Hepatocyte (in vitro differentiated cells): ENCODE data around the gene PRRX1. TPM values are rescaled to one million over a fixed set of nuclear protein-coding genes. Genes with fewer than 3 reads are reported as not detected.

Experiments
- DNase-seq: peaks from one replicate; pipeline ENCODE4 v3.0.0-alpha.2; 2016; ENCODE audit warnings: low spot score
- H2AFZ ChIP-seq: fragments of 200-600 bp; sonication (generic); 2 replicates; pipeline ENCODE4 v1.6.0; 2016; ENCODE audit warnings: antibody characterized with exemption, mild to moderate bottlenecking
- H3K27ac ChIP-seq: fragments of 200-600 bp; sonication (generic); 2 replicates; pipeline ENCODE4 v1.5.1; 2016; ENCODE audit warnings: mild to moderate bottlenecking
- H3K27me3 ChIP-seq: fragments of 200-600 bp; sonication (generic); 2 replicates; pipeline ENCODE4 v1.6.1; 2016
- H3K36me3 ChIP-seq: fragments of 200-600 bp; sonication (generic); replicated peaks from 2 replicates; pipeline ENCODE4 v1.5.1; 2016; ENCODE audit warnings: low read depth; ENCODE audit not compliant: insufficient read depth
- H3K4me1 ChIP-seq: fragments of 200-600 bp; sonication (generic); 2 replicates; pipeline ENCODE4 v1.5.1; 2016; ENCODE audit warnings: mild to moderate bottlenecking, moderate library complexity; ENCODE audit not compliant: insufficient read depth
- H3K4me2 ChIP-seq: fragments of 200-600 bp; sonication (generic); 2 replicates; pipeline ENCODE4 v1.6.0; 2016
- H3K4me3 ChIP-seq: fragments of 200-600 bp; sonication (generic); 2 replicates; pipeline ENCODE4 v1.5.1; 2016; ENCODE audit warnings: mild to moderate bottlenecking
- H3K79me2 ChIP-seq: fragments of 200-600 bp; sonication (generic); 2 replicates; pipeline ENCODE4 v1.6.0; 2017; ENCODE audit warnings: mild to moderate bottlenecking
- H3K9me2 ChIP-seq: fragments of 200-600 bp; sonication (generic); replicated peaks from 2 replicates; pipeline ENCODE4 v1.6.0; 2017; ENCODE audit warnings: mild to moderate bottlenecking; ENCODE audit not compliant: insufficient read depth
- H3K9me3 ChIP-seq: fragments of 200-600 bp; sonication (generic); 2 replicates; pipeline ENCODE4 v1.5.1; 2016; ENCODE audit warnings: low read depth, mild to moderate bottlenecking
- H4K20me1 ChIP-seq: fragments of 200-600 bp; sonication (generic); 2 replicates; pipeline ENCODE4 v1.6.0; 2016; ENCODE audit warnings: mild to moderate bottlenecking; ENCODE audit not compliant: insufficient read depth, poor library complexity, severe bottlenecking
- EZH2 ChIP-seq: fragments of 200-600 bp; sonication (generic); IDR thresholded peaks from 2 replicates; pipeline ENCODE4 v1.6.1; 2016; ENCODE audit warnings: antibody characterized with exemption, mild to moderate bottlenecking, borderline replicate concordance
- EZH2phosphoT487 ChIP-seq: fragments of 200-600 bp; sonication (generic); IDR thresholded peaks from one replicate; pipeline ENCODE4 v1.6.1; 2018; ENCODE audit warnings: antibody characterized with exemption, mild to moderate bottlenecking, low read depth, moderate library complexity; ENCODE audit not compliant: unreplicated experiment, severe bottlenecking
- WGBS: methylation state at CpG from one replicate; pipeline ENCODE4 v1.1.6; 2016; ENCODE audit warnings: low lambda C conversion rate; ENCODE audit errors: missing lambda C conversion rate; 5-methylcytosine and 5-hydroxymethylcytosine counted together
- polyA plus RNA-seq: library from polyadenylated mRNA; unstranded; fragments of >200 nt; fragmentation: Nextera tagmentation; extraction: Ambion mirVana; gene quantifications from 2 replicates; pipeline ENCODE4 v1.2.1, GENCODE V29; 2016
- total RNA-seq: library from RNA; depleted of rRNA; stranded (reverse); fragments of >200 nt; gene quantifications from 2 replicates; pipeline ENCODE4 v1.2.3, GENCODE V29; 2014
- TF ChIP-seq, protein P1 (sequence below): fragments of 200-600 bp; sonication (generic); IDR thresholded peaks from 2 replicates; pipeline ENCODE4 v1.5.1; 2016; ENCODE audit warnings: antibody characterized with exemption, mild to moderate bottlenecking; ENCODE audit not compliant: poor library complexity

PRRX1 gene
- total and polyA plus RNA-seq, 2 experiments from 2014 or later: 9.8 to 42.3 TPM

DNA sequence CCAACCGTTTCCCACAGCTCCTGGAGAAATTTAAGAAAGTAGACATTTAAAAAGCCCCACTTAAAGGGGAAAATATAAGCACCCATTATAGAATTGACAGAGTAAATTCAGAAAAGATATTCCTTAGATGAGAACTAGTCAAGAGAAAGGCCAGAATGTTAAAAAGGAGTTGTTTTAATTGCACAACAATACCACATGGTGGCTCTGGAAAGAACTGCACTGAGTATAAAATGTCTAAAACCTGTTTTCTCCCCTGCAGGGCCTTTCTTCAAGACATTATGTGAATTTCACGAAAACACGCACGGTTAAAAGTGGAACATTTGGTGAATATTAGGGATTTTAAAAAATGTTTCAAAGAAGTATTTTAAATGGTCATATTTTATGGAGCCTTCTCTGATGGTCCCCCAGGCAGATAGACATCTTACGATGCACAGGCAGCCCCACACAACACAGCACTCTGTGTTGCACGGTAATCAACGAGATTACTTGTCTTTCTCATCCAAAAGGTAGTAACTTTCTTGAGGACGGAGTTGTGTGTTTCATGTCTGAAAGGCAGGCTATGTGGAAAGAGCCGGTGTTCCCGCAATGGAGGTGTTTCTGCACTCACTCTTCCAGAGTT is 101.9 kb downstream of the PRRX1 start:
- Histone ChIP-seq H3K4me2 (no peak overlapping the region), H3K36me3 (no peaks in the 10 kb centered on the region), H3K4me3 (no peak overlapping the region), H3K9me2 (no peaks in the 10 kb centered on the region), H3K4me1 (no peaks in the 10 kb centered on the region), H3K9me3 (no peaks in the 10 kb centered on the region), H3K27me3 (no peaks in the 10 kb centered on the region), H3K27ac (no peak overlapping the region), H4K20me1 (no peaks in the 10 kb centered on the region), H3K79me2 (no peaks in the 10 kb centered on the region), H2AFZ (no peak overlapping the region)
- WGBS: 69% methylated on average over 10 of the region's 10 CpGs
- peak; percentile 25 for DNase-seq
- TF ChIP-seq, protein P1, sequence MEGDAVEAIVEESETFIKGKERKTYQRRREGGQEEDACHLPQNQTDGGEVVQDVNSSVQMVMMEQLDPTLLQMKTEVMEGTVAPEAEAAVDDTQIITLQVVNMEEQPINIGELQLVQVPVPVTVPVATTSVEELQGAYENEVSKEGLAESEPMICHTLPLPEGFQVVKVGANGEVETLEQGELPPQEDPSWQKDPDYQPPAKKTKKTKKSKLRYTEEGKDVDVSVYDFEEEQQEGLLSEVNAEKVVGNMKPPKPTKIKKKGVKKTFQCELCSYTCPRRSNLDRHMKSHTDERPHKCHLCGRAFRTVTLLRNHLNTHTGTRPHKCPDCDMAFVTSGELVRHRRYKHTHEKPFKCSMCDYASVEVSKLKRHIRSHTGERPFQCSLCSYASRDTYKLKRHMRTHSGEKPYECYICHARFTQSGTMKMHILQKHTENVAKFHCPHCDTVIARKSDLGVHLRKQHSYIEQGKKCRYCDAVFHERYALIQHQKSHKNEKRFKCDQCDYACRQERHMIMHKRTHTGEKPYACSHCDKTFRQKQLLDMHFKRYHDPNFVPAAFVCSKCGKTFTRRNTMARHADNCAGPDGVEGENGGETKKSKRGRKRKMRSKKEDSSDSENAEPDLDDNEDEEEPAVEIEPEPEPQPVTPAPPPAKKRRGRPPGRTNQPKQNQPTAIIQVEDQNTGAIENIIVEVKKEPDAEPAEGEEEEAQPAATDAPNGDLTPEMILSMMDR: peak; percentile 70
- TF ChIP-seq EZH2phosphoT487: no peak

DNA sequence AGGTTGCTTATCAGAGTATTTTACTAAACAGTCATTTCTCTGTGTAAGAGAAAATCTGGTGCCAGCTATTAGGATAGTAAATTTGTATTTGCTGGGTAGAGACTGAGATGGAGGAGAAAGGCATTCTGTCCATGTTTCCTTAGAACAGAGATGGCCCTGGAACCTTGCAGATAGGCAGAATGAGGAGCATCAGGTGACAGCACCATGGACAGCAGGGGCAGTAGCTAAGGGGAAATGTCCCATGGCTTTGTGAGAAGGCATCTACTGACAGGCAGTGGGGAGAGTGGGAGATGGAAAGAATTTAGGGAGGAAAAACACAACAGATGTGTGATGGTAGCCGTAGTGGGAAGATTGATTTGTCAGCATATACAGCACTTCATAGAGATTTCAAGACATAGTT is 105.0 kb downstream of the PRRX1 start:
- Histone ChIP-seq H3K4me1 (no peaks in the 10 kb centered on the region), H3K9me2 (no peaks in the 10 kb centered on the region), H4K20me1 (no peaks in the 10 kb centered on the region)

DNA sequence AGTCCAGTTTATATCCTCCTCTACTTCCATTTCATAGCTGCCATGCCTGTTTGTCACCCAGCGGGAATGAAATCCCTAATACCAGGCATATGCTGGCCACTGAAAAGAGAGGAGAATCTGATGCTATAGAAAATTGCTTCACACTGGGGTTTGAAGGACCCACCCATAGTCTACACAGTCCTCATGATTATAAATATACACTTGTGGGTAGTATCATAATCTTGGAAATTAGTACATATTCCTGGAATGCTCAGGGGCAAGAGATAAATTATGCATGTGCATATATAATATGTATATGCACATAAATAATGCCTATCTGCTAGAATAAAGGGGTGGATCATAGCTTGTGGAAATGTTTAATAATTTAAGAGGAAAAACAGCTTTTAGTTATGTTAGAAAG is 105.8 kb downstream of the PRRX1 start:
- Histone ChIP-seq H4K20me1 (no peaks in the 10 kb centered on the region), H3K27me3 (no peaks in the 10 kb centered on the region), H3K36me3 (no peaks in the 10 kb centered on the region), H3K4me1 (no peaks in the 10 kb centered on the region), H3K9me3 (no peaks in the 10 kb centered on the region), H2AFZ (no peak overlapping the region), H3K27ac (no peak overlapping the region), H3K4me2 (no peak overlapping the region), H3K4me3 (no peak overlapping the region), H3K9me2 (no peaks in the 10 kb centered on the region), H3K79me2 (no peaks in the 10 kb centered on the region)
- TF ChIP-seq EZH2 (no peak), EZH2phosphoT487 (no peak)
- TF ChIP-seq, protein P1: no peak
- WGBS: 100% methylated on average over 1 of the region's 1 CpG
- DNase-seq: no peak

More for the DNA sequence above, 105.0 kb downstream of the PRRX1 start:
- Histone ChIP-seq H3K9me3 (no peaks in the 10 kb centered on the region), H3K4me3 (no peak overlapping the region), H3K27me3 (no peaks in the 10 kb centered on the region), H3K36me3 (no peaks in the 10 kb centered on the region), H2AFZ (no peak overlapping the region), H3K4me2 (no peak overlapping the region), H3K27ac (no peak overlapping the region), H3K79me2 (no peaks in the 10 kb centered on the region)
- TF ChIP-seq, protein P1: no peak
- TF ChIP-seq EZH2 (no peak), EZH2phosphoT487 (no peak)
- no peak for DNase-seq
- 83% methylated on average over 1 of the region's 1 CpG for WGBS

DNA sequence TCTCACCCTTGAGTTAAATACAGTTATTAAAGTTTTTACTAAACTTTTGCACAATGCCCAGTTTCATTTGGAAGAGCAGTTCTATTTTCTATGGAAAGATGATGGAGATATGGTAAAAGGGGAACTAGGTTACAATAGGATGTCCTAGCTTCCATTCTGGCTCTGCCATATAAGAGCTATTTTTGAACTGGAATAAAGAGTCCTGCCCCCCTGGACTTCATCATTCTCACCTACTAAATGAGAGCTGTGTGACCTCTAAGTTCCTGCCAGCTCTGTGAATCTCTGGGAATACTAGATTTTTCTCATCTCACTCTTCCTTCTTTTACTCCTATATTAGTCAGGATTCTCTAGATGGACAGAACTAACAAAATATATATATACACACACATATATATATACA is 106.3 kb downstream of the PRRX1 start:
- H3K36me3 ChIP-seq: no peaks in the 10 kb centered on the region
- H3K27me3 ChIP-seq: no peaks in the 10 kb centered on the region
- H3K4me1 ChIP-seq: no peaks in the 10 kb centered on the region
- H3K9me2 ChIP-seq: no peaks in the 10 kb centered on the region
- no peaks in the 10 kb centered on the region for H3K9me3 ChIP-seq
- H3K79me2 ChIP-seq: no peaks in the 10 kb centered on the region
- no peak overlapping the region for H3K27ac ChIP-seq
- H3K4me3 ChIP-seq: no peak overlapping the region
- no peaks in the 10 kb centered on the region for H4K20me1 ChIP-seq
- TF ChIP-seq, protein P1: no peak
- TF ChIP-seq EZH2 (no peak), EZH2phosphoT487 (no peak)
- H2AFZ ChIP-seq: no peak overlapping the region
- H3K4me2 ChIP-seq: no peak overlapping the region
- no peak for DNase-seq
